PC-9 (cell line): ENCODE results near the gene IGFBP4.

Source experiments
- CTCF ChIP-seq: fragments of 200-600 bp; sonication (generic); conservative IDR thresholded peaks from 2 replicates; pipeline ENCODE4 v1.6.1; 2017; ENCODE audit warnings: mixed run types, antibody characterized with exemption, mild to moderate bottlenecking, moderate library complexity
- EZH2 ChIP-seq: fragments of 200-600 bp; sonication (generic); IDR thresholded peaks from 2 replicates; pipeline ENCODE4 v1.8.0; 2017; ENCODE audit warnings: antibody characterized with exemption, low read depth

- TF ChIP-seq EZH2 (no peak), CTCF (no peak)
Measured at GRCh38 chr17:40502716-40503115, 59.5 kb downstream of the IGFBP4 start.
